NB4 (cell line): ENCODE data around the gene GNB1L.

ENCODE experiments used
- DNase-seq: peaks from one replicate; pipeline ENCODE4 v3.0.0; 2010; ENCODE audit warnings: low read depth
- H3K4me3 ChIP-seq: one replicate; pipeline ENCODE4 v1.5.1; 2011; ENCODE audit warnings: mild to moderate bottlenecking, low read depth, low read length, moderate library complexity
- MYC ChIP-seq: IDR thresholded peaks from 2 replicates; pipeline ENCODE4 v1.6.1; 2011; ENCODE audit warnings: low read depth, low read length
- POLR2A ChIP-seq: IDR thresholded peaks from 2 replicates; pipeline ENCODE4 v1.6.1; 2011; ENCODE audit warnings: mild to moderate bottlenecking; ENCODE audit not compliant: insufficient read length; ENCODE audit errors: extremely low read depth
- TF ChIP-seq, protein P1 (sequence below): IDR thresholded peaks from one replicate; pipeline ENCODE4 v1.5.1; 2012; ENCODE audit warnings: low read depth, low read length
- TF ChIP-seq, protein P2 (sequence below): IDR thresholded peaks from 2 replicates; pipeline ENCODE4 v1.6.1; 2011; ENCODE audit warnings: low read depth, low read length

Gene GNB1L

DNA sequence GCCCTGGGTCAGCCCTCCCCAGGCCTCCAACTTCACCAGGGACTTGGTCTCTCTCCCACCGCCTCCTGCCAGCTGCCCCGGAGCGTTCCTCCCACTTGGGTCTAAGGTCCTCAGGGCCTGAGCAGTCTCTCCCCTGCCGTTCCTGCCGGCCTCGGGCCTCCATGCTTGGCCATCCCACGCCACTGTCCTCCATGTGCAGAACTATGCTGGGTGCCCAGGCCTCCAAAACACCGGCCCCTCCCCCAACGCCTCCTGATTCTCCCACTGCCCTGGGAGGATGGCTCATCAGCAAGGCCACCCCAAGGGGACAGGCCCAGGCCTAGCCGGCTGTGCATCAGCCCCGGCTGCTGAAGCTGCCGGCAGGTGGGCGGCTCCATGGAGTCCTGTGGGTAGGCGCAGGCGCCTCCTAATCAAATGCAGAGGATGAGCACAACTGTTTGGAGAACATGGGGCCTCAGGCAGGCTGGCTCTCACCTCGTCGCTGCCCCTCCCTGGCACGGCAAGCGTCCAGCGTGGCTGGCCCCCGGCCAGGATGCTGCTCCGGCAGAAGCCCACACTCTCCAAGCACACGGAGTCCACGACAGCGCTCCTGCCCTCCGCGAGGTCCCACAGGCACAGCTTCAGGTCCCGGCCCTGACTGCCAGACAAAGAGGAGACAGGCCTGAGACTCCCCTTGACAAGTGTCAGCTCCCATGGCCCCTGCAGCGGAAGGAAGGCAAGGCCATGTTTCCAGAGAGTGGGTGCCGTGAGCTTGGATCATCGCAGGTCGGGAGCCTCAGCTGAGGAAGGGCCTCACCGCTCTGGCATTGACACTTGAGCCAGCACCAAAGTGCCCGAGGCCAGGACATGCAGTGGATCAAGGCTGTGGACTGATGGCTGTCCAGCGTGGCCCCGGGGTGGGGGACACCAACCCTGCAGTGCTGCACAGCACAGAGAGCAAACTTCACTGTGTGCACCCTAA, 42.6 kb downstream of the GNB1L start:
- TF ChIP-seq, protein P1, sequence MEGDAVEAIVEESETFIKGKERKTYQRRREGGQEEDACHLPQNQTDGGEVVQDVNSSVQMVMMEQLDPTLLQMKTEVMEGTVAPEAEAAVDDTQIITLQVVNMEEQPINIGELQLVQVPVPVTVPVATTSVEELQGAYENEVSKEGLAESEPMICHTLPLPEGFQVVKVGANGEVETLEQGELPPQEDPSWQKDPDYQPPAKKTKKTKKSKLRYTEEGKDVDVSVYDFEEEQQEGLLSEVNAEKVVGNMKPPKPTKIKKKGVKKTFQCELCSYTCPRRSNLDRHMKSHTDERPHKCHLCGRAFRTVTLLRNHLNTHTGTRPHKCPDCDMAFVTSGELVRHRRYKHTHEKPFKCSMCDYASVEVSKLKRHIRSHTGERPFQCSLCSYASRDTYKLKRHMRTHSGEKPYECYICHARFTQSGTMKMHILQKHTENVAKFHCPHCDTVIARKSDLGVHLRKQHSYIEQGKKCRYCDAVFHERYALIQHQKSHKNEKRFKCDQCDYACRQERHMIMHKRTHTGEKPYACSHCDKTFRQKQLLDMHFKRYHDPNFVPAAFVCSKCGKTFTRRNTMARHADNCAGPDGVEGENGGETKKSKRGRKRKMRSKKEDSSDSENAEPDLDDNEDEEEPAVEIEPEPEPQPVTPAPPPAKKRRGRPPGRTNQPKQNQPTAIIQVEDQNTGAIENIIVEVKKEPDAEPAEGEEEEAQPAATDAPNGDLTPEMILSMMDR: no peak
- TF ChIP-seq, protein P2, sequence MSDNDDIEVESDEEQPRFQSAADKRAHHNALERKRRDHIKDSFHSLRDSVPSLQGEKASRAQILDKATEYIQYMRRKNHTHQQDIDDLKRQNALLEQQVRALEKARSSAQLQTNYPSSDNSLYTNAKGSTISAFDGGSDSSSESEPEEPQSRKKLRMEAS: no peak
- no peak for TF ChIP-seq POLR2A
- no peak for TF ChIP-seq MYC
- no peak for DNase-seq

DNA sequence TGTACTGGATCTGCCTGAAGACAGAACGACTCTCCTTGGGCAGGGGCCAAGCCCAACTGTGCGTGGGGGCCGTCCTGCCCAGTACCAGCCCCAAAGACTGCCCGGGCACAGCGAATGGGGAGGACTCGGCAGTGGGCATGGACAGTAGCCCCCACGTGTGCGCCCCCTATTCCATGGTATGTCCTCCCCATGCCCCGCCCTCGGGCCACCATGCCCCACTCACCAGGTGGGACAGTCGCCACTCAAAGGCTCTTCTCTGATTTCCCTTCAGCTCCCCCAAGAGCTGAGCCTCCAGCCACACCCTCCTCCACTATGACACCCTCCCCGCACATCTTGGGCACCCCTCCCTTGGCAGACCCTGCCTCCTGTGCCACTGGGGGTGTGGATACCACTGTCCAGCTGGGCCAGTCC, 43.5 kb downstream of the GNB1L start:
- TF ChIP-seq MYC (no peak), POLR2A (no peak)
- TF ChIP-seq, protein P1: no peak
- TF ChIP-seq, protein P2: no peak
- DNase-seq: no peak
- H3K4me3 ChIP-seq: no peak overlapping the region

More for the DNA sequence above, 42.6 kb downstream of the GNB1L start:
- H3K4me3 ChIP-seq: no peak overlapping the region

DNA sequence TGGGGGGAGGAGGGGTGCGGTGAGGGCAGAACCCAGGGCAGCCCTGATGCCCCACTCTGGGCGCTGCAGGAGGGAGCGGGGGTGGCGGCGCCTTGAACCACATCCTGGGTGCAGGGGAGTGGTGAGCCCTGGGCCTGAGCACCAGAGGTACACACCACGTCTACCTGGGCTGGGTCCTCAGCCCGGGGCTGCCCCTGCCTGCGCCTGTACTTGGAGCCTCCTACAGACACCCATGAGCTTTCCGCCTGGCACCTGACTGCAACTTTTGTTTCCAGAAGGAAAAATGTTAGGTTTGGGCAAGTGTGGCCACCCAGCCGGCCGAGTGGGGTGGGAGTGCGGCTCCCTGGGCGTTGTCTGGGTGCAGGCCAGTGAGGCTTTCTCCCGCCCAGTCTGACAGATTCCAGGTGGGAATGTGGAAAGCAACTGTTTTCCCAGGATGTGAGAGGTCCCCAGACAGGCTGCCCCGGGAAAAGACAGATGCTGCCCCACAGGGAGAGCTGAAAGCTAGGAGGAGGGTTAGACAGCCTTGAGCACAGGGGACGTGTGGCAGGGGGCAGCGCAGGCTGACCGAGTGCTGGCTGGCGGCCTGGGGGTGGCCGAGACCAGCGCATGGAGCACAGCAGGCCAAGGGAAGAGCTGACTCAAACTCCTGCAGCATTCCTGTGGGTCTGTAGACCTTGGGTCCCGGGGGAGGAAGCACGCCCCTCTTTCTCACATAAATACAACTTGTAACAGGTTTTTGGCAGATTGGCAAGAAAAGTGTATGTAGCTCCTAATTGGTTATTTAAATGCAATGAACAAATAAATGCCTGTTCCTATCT, 44.1 kb downstream of the GNB1L start:
- TF ChIP-seq, protein P2: no peak
- no peak for TF ChIP-seq MYC
- TF ChIP-seq, protein P1: no peak
- DNase-seq: no peak
- H3K4me3 ChIP-seq: no peak overlapping the region

DNA sequence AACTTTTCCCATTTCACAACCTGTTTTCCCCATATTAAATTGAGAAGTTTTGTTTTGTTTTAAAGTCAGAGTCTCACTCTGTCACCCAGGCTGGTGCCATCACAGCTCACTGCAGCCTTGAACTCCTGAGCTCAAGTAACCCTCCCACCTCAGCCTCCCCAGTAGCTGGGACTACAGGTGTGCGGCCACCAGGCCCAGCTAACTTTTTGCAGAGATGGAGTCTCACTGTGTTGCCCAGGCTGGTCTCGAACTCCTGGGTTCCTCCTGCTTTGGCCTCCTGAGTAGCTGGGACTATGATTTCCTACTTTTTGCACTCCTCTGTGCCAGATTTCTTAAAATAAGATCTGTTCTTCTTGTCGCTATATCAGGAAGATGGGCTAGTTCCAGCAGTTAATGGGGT, 44.9 kb downstream of the GNB1L start:
- TF ChIP-seq POLR2A: no peak
- TF ChIP-seq, protein P2: no peak
- TF ChIP-seq MYC: no peak
- TF ChIP-seq, protein P1: no peak
- no peak for DNase-seq
- H3K4me3 ChIP-seq: no peak overlapping the region

DNA sequence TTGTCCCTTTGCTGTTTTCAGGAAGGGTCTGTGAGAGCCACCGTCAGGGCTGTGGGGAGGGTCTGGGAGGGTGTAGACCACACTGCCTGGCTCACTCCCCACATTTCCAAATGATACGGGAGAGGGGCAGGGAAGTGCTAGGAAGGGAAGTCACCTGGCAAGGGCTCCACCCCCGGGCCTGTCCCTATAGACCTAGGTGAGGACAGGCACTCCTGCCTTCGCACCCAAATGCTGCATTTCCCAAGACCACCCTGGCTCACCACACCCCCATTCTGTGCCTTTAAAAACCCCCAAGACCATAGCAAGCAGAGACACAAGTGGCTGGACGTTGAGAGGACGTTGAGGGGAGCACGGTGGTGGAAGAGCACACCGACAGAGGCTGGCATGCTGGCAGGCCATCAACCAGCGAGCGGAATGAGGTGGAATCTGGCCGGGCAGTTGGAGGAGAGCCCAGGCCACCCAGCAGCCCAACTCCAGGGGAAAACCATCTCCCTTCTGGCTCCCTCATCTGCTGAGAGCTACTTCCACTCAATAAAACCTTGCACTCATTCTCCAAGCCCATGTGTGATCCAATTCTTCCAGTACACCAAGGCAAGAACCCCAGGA, 45.7 kb downstream of the GNB1L start:
- TF ChIP-seq, protein P1: no peak
- TF ChIP-seq MYC (no peak), POLR2A (no peak)
- TF ChIP-seq, protein P2: no peak
- H3K4me3 ChIP-seq: no peak overlapping the region
- DNase-seq: no peak
